Stimulated activated CD8-positive, alpha-beta memory T cell treated with anti-CD3 and anti-CD28 coated beads, Interleukin-15, amount 100 ng/mL, for 1 hour (primary cell): Measurements from ENCODE around the gene SLC6A15.

Experiments
- DNase-seq: peaks from one replicate; pipeline ENCODE4 v3.0.0-alpha.2; 2020; ENCODE audit warnings: low read depth

The SLC6A15 gene

DNA sequence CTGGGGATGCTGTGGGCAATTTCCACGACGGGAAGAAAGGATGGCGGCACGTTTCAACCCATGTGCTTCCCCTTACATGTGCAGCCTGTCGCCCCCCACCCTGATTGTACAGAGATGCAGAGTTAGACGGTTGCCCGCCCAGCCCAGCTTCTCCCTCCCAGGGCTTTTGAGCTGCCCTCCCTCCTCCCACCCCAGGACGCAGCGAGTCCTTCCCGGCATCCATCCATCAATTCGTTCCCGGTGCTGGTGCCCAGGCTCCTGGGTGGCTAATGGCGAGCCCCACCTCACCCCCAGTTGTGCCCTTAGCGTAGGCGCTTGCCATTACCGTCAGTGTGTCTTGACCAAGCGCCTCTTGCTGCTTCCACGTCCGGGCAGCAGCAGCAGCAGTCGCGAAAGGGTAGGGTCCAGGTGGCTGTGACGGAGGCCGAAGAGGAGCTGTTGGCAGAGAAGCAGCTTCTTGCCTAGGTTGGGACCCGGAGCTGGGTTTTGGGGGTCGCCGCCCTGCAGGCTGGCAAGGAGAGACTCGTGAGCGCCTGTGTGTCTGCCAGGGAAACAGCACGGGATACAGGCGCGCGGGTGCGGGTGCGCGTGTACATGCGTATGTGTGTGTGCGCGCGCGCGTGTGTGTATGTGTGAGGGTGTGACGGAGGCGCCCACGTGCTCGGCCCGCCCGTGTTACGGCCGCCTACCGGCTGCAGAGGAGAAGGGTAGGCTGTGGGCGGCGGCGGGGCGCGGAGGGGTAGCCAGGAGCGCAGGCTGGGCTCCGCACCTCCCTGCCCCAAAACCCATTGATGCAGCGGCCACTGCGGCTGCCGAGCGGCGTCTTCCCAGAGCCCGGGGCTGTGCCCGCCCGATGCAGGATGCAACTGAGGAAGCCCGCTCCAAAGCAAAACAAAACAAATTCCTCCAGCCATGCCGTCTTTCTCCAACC lies at the start of gene SLC6A15:
Gene SLC6A15, minus strand, starts transcription at position 602 of the 931 bp plus-strand sequence. CDS start 20,679 bp downstream, outside the sequence.
- no peak for DNase-seq

DNA sequence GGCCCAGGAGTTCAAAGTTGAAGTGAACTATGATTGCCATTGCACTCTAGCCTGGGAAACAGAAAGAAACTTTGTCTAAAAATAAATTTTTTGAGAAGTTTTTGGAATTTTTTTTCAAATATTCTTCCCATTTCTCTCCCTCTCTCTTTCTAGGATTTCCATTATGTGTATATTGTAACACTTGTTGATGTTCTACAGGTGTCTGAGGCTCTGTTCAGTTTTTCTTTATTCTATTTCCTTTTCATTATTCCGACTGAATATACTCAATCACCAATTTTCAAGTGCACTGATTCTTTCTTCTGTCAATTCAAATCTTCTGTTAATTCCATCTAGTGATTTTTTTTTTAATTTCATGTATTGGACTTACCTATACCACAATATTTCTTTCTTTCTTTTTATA lies 48.3 kb upstream of the SLC6A15 start:
- DNase-seq: no peak

DNA sequence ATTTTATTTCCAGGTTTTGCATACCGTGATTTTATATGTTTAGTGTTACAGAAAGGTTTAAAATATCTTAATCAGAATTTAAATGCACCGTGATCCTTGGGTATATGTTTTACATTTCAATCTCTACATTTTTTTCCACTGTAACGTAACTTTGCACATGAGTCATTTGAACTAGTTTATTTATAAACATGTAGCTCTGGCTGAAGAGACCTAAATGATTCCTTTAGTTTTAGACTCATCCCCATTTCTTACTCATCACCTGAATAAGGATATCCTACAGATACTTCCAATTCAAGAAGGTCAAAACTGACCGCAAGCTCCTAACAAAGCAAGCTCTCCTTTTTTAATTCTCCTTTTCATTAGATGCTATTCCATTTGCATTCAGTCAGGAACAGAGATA lies 42.7 kb upstream of the SLC6A15 start:
- no peak for DNase-seq

DNA sequence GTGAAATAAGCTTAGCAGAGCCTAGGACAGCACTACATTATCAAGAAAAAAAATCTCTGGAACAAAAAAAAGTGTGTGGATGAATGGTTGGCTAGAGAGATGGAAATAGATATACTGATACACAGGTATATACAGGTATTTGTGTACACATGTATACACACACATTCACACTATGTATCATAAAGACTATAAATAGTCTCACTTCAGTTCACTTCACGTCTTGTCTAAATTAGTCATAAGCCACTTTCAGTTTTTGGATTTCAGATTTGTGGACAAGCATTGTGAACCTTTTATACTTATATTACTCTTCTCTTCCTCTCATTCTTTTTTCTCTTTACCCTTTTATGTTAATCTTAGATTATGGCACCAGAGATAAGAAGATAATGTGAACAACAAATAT lies 41.8 kb upstream of the SLC6A15 start:
- no peak for DNase-seq

DNA sequence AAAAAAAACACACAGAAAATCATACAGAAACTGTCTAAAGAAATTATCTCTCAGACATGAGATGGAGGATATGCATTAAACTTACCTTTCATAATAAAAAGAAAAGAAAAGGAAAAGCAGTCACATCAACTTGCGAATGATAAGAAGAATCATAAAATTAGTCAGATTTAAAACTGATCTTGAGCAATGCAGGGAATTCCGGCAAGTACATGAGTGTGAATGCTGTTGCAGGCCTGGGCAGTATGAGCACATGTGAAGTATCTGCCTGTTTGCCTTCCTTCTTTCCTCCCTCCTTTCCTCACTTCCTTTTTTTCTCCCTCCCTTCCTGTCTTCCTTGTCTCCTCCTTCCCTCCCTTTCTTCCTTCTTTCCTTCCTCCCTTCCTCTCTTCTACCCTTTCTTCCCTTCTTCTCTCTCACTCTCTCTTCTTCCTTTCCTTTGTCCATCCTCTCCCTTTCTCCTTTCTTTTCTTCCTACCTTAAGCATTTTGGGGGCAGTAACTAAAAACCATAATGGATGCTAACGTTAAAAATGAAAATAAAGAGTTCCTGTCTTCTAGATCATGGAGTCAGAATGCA lies 38.5 kb upstream of the SLC6A15 start:
- DNase-seq: no peak

DNA sequence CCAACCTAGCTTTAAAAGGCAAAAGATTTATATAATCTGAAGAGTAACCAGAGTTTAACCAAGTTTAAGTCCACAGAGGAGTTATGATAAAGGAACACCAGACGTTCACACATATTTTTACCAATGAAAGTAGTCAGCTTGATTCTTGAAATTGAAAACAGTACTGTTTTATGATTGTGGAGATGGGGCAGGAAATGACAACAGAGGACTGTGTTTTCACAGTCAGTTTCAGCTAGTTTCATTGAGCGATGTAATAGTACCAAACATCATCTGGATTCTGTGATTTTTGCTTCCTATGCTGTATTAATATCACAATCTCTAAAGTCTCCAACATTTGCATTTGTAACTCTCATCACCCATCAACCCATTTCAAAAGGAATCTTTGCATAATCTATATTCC lies 34.2 kb upstream of the SLC6A15 start:
- no peak for DNase-seq

DNA sequence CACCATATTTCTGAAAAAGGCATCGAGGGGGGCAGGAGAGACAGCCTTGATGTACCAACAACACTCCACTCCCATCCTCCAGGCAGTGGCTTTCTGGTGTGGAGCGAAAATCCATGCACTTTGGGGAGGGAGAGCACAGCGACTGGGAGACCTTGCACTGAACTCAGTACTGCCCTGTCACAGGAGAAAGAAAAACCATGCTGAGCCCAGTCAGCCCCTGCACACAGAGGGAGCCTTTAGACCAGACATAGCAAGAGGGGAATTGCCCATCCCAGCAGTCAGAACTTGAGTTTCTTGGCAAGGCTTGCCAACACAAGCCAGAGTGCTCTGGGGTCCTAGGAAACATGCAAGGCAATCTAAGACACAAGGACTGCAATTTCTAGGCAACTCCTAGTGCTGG lies 24.8 kb upstream of the SLC6A15 start:
- DNase-seq: no peak

DNA sequence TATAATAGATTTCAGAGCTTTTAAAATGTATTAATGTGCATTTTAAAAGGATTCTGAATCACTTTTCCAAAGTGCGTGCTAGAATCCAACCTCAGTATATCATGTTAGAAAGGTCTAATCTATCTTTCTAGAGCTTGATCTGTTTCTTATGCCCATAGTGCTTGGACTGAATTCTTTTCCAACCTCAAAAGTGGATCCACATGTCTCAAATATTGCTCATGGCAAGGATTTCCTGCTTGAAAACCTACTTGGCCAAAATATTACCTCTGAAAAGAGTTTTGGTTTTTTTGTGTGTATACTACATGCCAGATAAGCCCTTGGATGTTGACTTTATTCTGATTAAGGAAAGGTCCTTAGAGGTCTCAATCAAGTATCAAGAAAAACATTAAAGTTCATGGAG lies 16.9 kb upstream of the SLC6A15 start:
- DNase-seq: no peak

DNA sequence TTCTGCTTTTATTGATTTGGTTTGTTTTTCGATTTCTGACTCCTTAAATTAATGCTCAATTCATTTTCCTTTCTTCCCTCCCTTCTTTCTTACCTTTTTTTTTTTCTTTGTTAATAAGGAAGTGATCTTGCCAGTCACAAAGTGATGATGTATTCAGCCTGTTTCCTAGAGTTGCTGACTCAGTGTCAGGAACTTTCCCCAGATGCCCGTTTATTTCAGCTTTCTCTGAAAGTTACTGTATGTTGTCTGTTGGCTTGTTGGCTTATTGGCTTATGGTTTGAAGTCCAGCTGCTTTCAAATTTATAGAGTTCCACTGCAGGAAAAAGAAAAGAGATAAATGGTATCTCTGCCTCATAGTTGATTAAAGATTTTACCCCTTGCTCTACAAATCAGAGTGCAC lies 12.4 kb upstream of the SLC6A15 start:
- no peak for DNase-seq

DNA sequence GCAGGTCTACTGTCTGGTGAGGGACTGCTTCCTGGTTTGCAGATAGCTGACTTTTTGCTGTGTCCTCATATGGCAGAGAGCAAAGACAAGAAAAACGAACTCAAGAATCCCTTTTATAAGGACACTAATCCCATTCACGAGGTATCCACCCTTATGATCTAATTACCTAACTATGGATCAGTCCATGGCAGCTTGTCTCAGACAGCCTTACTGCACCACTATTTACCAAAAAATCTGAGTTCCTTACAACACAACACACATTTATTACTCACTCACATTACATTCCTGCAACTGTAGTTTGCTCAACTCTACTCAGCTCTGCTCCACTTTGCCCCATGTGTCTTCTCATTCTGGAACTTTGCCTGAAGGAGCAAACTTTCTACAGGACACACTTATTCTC lies 10.1 kb upstream of the SLC6A15 start:
- no peak for DNase-seq

DNA sequence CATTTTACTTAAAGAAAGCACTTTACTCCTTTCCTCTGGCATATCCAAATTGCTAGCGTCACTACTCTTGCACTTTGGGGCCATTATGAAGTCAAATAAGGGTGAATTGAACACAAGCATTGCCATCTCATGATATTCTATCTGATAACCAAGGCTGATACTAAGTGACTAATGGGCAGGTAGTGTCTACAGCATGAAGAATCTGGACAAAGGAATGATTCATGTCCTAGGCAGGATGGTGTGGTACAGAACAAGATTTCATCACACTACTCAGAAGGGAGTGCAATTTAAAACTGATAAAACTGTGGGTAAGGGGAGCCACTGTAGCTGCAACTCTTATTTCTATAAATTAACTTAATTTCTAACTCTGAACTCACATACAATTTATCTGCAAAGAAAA lies 7.7 kb upstream of the SLC6A15 start:
- DNase-seq: no peak

DNA sequence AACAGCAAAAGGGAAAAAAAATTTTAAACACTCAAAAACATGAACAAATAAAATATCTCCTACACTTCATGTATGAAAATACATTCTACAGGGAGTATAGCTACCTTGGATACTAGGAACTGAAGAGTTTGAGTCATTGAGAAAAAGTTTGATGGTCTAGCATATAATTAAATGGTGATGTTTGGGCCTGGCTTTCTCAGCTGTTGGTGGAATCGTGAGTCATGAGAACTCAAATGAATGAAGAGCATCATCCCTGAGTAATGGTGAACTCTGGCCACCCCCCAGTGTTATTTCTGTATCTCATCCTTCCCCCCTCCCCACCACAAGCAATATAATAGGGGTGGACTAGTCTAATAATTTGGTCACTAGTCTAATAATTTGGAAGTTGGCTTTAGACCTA lies 6.7 kb upstream of the SLC6A15 start:
- DNase-seq: no peak

DNA sequence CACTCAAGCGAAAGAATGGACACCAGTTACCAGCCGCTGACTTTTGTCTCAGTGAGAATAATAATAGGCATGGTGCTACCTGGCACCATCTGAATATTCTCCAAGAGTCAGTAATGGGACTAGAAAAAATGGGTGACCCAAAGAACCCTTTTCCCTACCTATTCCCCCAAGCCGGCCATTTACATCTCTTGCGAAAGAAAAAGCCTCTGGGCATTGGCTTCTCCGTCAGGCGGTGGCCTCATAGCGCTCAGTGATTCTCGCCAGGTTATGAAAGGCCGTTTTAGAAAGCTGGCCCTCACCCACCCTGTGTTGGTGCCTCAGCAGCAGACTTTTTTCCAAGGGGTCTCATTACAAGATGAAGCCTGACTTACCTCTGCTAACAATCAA lies 523 bp upstream of the SLC6A15 start:
- no peak for DNase-seq

DNA sequence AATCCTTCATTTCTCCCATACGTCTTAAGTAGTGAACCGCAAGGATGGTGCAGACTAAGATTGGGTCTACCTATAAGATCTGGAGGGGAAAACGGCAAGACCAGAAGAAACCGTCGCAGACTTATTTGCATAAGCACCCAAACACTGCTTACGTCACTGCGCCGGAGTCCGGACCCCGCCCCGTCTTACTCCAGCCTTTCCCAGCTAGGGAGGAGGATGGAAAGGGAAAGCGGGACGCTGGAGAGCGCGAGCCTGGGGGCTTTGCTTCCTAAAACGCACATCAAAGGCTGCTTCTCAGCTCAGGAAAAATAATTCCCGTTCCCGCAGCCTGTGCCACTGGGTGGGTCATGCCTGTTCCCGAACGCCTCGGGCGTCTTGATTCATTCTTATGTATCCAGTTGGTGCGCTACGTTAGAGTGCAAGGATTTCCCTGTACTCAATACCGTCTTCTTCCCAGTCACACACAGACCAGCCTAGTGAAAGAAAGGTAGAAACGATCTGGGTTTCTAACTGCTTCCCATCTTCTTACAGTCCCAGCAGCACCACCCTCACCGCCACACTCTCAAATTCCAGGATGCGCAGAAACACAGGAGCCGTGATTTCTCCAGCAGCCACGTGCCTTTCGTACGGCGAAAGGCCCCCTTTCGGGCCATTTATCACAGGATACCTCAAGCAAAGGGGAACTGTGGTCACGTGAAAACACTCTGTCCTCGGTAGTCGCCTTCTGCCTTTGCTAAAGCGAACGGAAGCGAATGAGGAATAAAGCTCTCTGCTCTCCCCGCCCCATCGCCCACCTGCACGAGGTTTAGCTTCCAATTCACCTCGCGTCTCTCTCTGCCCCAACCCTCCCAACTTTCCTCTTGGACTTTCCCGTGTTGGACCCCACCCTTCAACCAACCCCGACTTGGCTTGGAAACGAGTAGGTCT lies 1.1 kb downstream of the SLC6A15 start:
- DNase-seq: no peak

DNA sequence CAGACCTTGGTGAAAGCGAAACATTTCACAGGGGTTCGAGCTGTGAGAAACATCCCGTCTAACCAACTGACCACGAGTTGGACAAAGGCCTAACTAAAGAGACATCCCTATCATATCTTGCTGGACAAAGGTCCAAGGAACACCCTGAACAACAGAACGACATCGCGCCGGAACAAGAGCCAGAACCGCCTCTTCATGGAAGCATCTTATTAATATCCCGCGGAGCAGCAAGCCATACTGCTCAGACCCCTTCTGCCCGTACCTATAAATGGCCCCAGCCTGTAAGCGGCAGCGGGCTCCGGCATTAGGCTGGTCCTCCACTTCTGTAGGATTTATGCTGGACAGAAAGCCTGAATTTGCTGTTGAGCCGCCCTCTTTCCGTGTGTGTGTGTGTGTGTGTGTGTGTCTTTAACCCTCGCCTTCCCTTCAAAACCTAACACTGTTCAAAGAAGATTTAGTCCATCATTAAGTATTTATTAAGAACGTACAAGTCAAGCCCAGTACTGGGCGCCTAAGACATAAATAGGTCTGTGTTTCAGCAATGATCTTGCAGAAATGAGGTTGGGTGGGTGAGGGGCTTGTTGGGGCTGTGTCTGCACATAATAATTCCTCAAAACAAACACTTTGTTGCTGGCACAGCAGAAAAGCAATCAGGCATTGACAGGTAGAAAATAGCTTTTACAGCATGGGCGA lies 1.9 kb downstream of the SLC6A15 start:
- no peak for DNase-seq

DNA sequence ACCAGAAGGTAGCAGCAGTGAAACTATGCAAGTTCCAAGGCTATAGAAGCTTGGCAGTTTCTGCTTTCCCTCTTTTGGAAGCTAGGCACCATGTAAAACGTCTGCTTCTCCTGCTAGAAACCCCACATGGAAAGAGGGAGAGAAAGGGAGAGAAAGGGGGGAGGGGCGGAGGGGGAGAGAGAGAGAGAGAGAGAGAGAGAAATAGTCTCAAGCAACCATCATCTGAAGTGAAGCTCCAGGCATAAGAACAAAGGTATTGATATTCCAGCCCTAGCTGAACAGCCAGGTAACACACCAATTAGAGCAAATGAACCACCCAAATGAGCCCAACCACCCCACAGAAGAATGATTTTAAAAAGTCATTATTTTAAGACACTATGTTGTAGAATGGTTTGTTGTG lies 8.5 kb downstream of the SLC6A15 start:
- DNase-seq: no peak

DNA sequence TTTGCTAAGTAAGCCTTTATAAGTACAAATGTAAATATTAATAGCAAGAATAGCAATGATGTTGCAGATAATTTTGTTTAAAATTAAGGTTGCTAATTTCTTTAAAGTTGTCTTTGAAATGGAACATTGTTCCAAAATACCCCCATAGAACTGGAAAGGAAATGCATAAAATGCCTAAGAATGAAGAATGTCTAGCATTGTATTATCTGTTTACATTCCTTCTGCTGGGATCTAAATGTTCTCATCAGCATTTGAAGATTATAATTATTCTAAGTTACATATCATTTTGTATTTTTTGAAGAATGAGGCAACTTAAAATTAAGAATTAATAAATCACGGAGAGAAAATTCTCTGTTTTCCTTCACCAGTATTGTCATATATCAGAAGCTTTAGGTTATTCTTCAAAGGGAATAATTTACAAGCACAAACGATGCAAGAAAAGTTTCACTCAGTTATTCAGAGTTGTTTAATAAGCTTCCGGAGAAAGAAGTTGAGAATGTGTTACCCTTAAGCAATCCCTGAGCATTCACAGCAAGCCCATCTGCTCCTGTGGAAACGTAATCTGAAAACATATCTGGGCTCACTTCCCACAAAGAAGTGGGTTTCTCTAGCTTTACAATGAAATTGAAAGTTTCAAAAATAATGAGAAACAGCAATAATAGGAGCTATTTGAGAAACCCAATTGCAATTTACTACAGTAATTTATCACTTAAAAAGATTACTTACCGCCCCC lies 21.3 kb downstream of the SLC6A15 start:
- no peak for DNase-seq

DNA sequence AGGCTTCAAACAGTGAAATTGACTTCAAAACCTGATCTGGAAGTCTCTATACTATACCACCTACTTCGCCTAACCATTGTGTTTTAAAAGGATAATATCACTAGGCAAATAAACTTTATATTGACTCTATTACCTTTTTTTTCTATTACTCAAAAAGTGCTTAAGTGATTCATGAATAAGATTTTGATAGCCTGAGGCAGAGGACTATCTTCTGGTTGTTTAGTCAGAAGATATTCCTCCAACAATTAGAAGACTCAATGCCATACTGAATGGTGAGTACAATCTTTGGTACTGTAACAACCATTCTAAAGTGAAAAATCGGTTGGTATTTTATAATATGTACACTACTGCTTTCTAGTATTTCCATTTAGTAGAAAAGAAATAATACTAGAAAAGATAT lies 22.8 kb downstream of the SLC6A15 start:
- DNase-seq: no peak

DNA sequence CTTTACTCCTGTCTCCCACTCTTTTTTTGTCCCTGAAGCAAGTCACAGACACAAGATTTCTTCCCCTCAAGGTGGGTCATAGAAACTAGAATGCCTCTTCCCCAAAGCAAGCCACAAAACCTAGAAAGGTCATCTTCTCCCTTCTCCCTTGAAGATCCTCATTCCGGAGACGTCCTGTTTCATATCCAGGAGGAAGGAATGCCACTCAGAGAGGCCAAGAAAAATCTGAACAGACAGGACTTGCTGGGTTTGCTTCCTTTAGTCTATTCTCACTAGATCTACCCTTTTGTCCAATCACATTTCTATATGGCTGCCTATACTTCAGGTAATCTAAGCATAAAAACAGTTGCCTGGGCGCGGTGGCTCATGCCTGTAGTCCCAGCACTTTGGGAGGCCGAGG lies 23.7 kb downstream of the SLC6A15 start:
- DNase-seq: no peak

DNA sequence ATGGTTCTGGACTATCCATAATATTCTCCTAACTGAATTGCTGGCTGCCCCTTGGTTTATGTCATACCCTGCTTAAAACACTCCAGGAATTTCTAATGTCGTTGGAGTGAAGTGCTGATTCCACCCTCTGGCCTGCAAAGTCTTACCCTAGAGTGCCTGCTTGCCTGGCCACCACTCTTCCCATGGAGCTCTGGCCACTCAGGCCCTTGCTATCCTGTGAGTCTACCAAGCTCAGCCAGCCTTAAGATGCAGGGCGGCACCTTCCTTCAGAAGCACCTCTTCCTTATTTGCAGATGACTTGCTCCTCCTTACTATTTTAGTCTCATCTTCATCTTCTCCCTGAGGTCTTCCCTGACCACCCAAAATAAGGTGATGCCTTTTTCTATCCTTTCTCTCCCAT lies 35.3 kb downstream of the SLC6A15 start:
- no peak for DNase-seq

DNA sequence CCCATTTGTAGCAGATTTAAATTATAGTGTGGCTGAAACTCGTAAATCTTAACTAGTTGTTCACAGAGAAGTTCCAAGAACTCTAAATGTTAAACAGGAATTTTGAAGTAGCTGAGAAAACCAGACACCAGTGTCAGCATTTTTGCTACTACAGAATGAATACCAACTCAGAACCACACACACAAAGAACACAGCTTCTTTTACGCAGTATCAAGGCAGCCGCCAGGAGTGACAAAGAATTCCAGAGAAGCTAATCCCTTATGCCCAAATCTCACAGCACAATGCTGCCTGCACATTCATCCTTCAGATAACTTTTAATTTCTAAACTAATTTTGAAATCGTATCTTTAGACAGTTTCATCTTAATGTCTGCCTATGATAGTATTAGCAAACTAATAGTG lies 37.4 kb downstream of the SLC6A15 start:
- DNase-seq: no peak

DNA sequence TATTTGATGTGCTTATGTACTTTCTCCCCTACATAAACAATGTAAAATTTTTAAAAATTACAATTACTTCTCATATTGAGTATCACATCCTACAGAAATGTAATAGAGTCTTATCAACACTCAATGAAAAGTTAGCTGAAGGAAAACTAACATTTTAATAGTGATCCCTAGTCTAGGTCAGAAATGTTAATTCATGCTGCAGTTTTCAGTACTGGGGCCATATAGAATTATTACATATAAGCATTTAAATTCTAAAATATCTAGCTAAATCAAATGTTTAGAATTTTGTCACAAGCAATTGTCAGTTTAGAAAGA lies 37.8 kb downstream of the SLC6A15 start:
- no peak for DNase-seq
